H1 (cell line): Measurements from ENCODE around the gene OR51G2. TPM values are rescaled to one million over a fixed set of nuclear protein-coding genes. Genes with fewer than 3 reads are reported as not detected.

Experiments used
- CTCF ChIA-PET: fragments of 300-600 bp; sonication (Branson Sonifier 250); formaldehyde crosslinking; loops from one replicate; lab custom pipeline; 2021; ENCODE audit not compliant: partially characterized antibody; lab: Charles Lee
- POLR2A ChIA-PET: fragments of 300-600 bp; sonication (Branson Sonifier 250); formaldehyde crosslinking; loops from one replicate; lab custom pipeline; 2021; ENCODE audit warnings: inconsistent platforms; ENCODE audit not compliant: partially characterized antibody; lab: Charles Lee
- DNase-seq, 2 experiments: peaks; one replicate each; pipeline versions ENCODE4 v3.0.0 to v3.0.0-alpha.2; 2010 to 2022; ENCODE audit warnings: low spot score in 2 of 2, low read depth in 1 of 2, mixed read lengths in 1 of 2
- FAIRE-seq: peaks from 2 replicates; lab custom pipeline; 2011; peaks lifted over from hg19 to GRCh38; lab: Jason Lieb, UNC
- H2AFZ ChIP-seq: 2 replicates; pipeline ENCODE4 v1.8.1; 2012; ENCODE audit warnings: low read length, inconsistent platforms
- H2AK5ac ChIP-seq: 2 replicates; pipeline ENCODE4 v1.6.1; 2013; ENCODE audit warnings: low read depth, low read length
- H2BK120ac ChIP-seq: replicated peaks from 2 replicates; pipeline ENCODE3; 2013; ENCODE audit warnings: low read depth, low read length, inconsistent platforms
- H2BK12ac ChIP-seq: 2 replicates; pipeline ENCODE4 v1.6.1; 2013; ENCODE audit warnings: low read depth, low read length
- H2BK15ac ChIP-seq: 2 replicates; pipeline ENCODE4 v1.6.1; 2013; ENCODE audit warnings: low read length
- H2BK20ac ChIP-seq: 2 replicates; pipeline ENCODE4 v1.6.1; 2013; ENCODE audit warnings: low read length
- H2BK5ac ChIP-seq: 2 replicates; pipeline ENCODE4 v1.6.1; 2013; ENCODE audit warnings: low read depth, low read length
- H3K14ac ChIP-seq: 2 replicates; pipeline ENCODE4 v1.6.1; 2013; ENCODE audit warnings: inconsistent platforms; ENCODE audit not compliant: insufficient read length
- H3K18ac ChIP-seq: 2 replicates; pipeline ENCODE4 v1.6.1; 2013; ENCODE audit warnings: low read length; ENCODE audit errors: extremely low read depth
- H3K23ac ChIP-seq: 2 replicates; pipeline ENCODE4 v1.6.1; 2013; ENCODE audit warnings: inconsistent platforms; ENCODE audit not compliant: insufficient read length
- H3K23me2 ChIP-seq: 2 replicates; pipeline ENCODE4 v1.6.1; 2013; ENCODE audit warnings: low read depth, low read length
- H3K27ac ChIP-seq: 2 replicates; pipeline ENCODE4 v1.6.1; 2011; ENCODE audit warnings: low read depth, low read length, inconsistent platforms
- H3K27me3 ChIP-seq, 4 experiments: replicated peaks in 1 of 4; 1 replicate in 1 of 4; 2 replicates in 3 of 4; pipeline versions ENCODE4 v1.6.1 to v1.8.1; 2011 to 2013; ENCODE audit warnings: low read length in 3 of 4, mild to moderate bottlenecking in 3 of 4, inconsistent platforms in 2 of 4, mixed read lengths in 2 of 4, moderate library complexity in 1 of 4; ENCODE audit not compliant: control insufficient read depth in 3 of 4, insufficient read depth in 3 of 4; ENCODE audit errors: extremely low read depth in 1 of 4
- H3K36me3 ChIP-seq, 4 experiments: 2 replicates each; pipeline versions ENCODE4 v1.6.1 to v1.8.1; 2011 to 2013; ENCODE audit warnings: mild to moderate bottlenecking in 4 of 4, low read length in 3 of 4, moderate library complexity in 2 of 4, control low read depth in 1 of 4, inconsistent platforms in 1 of 4; ENCODE audit not compliant: insufficient read depth in 4 of 4, control insufficient read depth in 2 of 4
- H3K4ac ChIP-seq: replicated peaks from 2 replicates; pipeline ENCODE3; 2013; ENCODE audit warnings: low read length, low read depth, mixed read lengths, inconsistent platforms; ENCODE audit not compliant: insufficient read length
- H3K4me1 ChIP-seq, 4 experiments: replicated peaks in 1 of 4; 1 replicate in 1 of 4; 2 replicates in 3 of 4; pipeline versions ENCODE4 v1.6.1 to v1.8.1; 2011 to 2013; ENCODE audit warnings: low read length in 3 of 4, inconsistent platforms in 2 of 4, mixed read lengths in 1 of 4; ENCODE audit not compliant: insufficient read depth in 4 of 4, control insufficient read depth in 3 of 4
- H3K4me2 ChIP-seq, 2 experiments: 2 replicates each; pipeline versions ENCODE4 v1.6.1 to v1.8.1; 2011 to 2013; ENCODE audit warnings: low read depth in 2 of 2, low read length in 2 of 2, control low read depth in 1 of 2, inconsistent platforms in 1 of 2, mild to moderate bottlenecking in 1 of 2; ENCODE audit not compliant: insufficient read depth in 1 of 2
- H3K4me3 ChIP-seq, 4 experiments: fragments of 200-600, 300-600 bp in 1 of 4; sonication (generic), shearing (Covaris generic), sonication (Bioruptor Twin) in 1 of 4; 2 replicates each; pipeline versions ENCODE4 v1.5.1 to v1.8.1; 2011 to 2016; ENCODE audit warnings: low read length in 4 of 4, low read depth in 3 of 4, control low read depth in 2 of 4, inconsistent platforms in 2 of 4, mild to moderate bottlenecking in 2 of 4, mixed read lengths in 1 of 4, moderate library complexity in 1 of 4; ENCODE audit not compliant: insufficient read depth in 2 of 4; ENCODE audit errors: extremely low read depth in 1 of 4
- H3K56ac ChIP-seq: replicated peaks from 2 replicates; pipeline ENCODE3; 2013; ENCODE audit warnings: low read depth, mild to moderate bottlenecking, mixed read lengths, low read length, inconsistent platforms; ENCODE audit not compliant: insufficient read length
- H3K79me1 ChIP-seq: 2 replicates; pipeline ENCODE4 v1.6.1; 2013; ENCODE audit warnings: low read depth, low read length, control low read depth
- H3K79me2 ChIP-seq, 2 experiments: 2 replicates each; pipeline versions ENCODE4 v1.6.1 to v1.8.1; 2012 to 2013; ENCODE audit warnings: low read length in 2 of 2, mild to moderate bottlenecking in 2 of 2, inconsistent platforms in 1 of 2; ENCODE audit not compliant: insufficient read depth in 2 of 2, control insufficient read depth in 1 of 2
- H3K9ac ChIP-seq, 4 experiments: replicated peaks in 1 of 4; 1 replicate in 1 of 4; 2 replicates in 3 of 4; pipeline versions ENCODE4 v1.6.1 to v1.8.1; 2011 to 2013; ENCODE audit warnings: low read depth in 3 of 4, low read length in 3 of 4, control low read depth in 2 of 4, mild to moderate bottlenecking in 2 of 4, moderate library complexity in 2 of 4, inconsistent platforms in 1 of 4; ENCODE audit errors: extremely low read depth in 1 of 4
- H3K9me3 ChIP-seq, 2 experiments: 2 replicates each; pipeline versions ENCODE4 v1.6.1 to v1.8.1; 2012 to 2013; ENCODE audit warnings: mild to moderate bottlenecking in 2 of 2, moderate library complexity in 2 of 2, control low read depth in 1 of 2, inconsistent platforms in 1 of 2, low read depth in 1 of 2, low read length in 1 of 2, mixed read lengths in 1 of 2; ENCODE audit not compliant: insufficient read depth in 2 of 2
- H4K20me1 ChIP-seq, 2 experiments: replicated peaks in 1 of 2; 2 replicates each; pipeline versions ENCODE3 to v1.8.1; 2011 to 2013; ENCODE audit warnings: inconsistent platforms in 2 of 2, low read length in 2 of 2, mild to moderate bottlenecking in 1 of 2; ENCODE audit not compliant: insufficient read depth in 2 of 2, control insufficient read depth in 1 of 2
- H4K5ac ChIP-seq: 2 replicates; pipeline ENCODE4 v1.6.1; 2013; ENCODE audit warnings: low read length, low read depth, mixed read lengths, inconsistent platforms; ENCODE audit not compliant: insufficient read length
- H4K8ac ChIP-seq: 2 replicates; pipeline ENCODE4 v1.8.0; 2013; ENCODE audit warnings: mild to moderate bottlenecking, moderate library complexity, low read length, inconsistent platforms; ENCODE audit not compliant: insufficient read depth; ENCODE audit errors: extremely low read depth
- H4K91ac ChIP-seq: replicated peaks from 2 replicates; pipeline ENCODE3; 2013; ENCODE audit warnings: low read length, mixed read lengths, inconsistent platforms; ENCODE audit not compliant: insufficient read length
- TAF7 ChIP-seq: optimal IDR thresholded peaks from 2 replicates; pipeline ENCODE3; 2011; ENCODE audit warnings: low read depth, mild to moderate bottlenecking, inconsistent platforms, low read length, moderate library complexity, borderline replicate concordance
- WGBS, 2 experiments: shearing (Covaris generic) in 1 of 2; methylation state at CpG; one replicate each; pipeline versions ENCODE4 v1.1.6 to v1.1.7; 2013 to 2015; ENCODE audit warnings: low lambda C conversion rate in 2 of 2, mixed read lengths in 2 of 2, inconsistent platforms in 1 of 2, low coverage in 1 of 2, missing lambda C conversion rate in 1 of 2; ENCODE audit not compliant: insufficient replicate concordance in 2 of 2, insufficient coverage in 1 of 2, insufficient read length in 1 of 2; ENCODE audit errors: extremely low coverage in 1 of 2, missing lambda C conversion rate in 1 of 2; 5-methylcytosine and 5-hydroxymethylcytosine counted together
- polyA plus RNA-seq, 7 experiments: library from polyadenylated mRNA; depleted of rRNA in 3 of 7; stranded (reverse) in 5 of 7; unstranded in 2 of 7; fragments of >200 nt in 5 of 7; fragments of 200-250 nt in 2 of 7; gene quantifications; 1 replicate in 5 of 7; 2 replicates in 1 of 7; 4 replicates in 1 of 7; pipeline versions ENCODE4 v1.2.1 to v1.2.3, GENCODE V29; 2011 to 2013; ENCODE audit warnings: missing spikeins in 2 of 7, mixed read lengths in 2 of 7
- total RNA-seq: library from RNA; stranded (reverse); fragmentation: NEBNext Ultra II Directional; extraction: Animal tissue kit (Norgen Biotek cat#: 25700); gene quantifications from 2 replicates; pipeline ENCODE4 v1.2.1, GENCODE V29; 2021

Gene OR51G2
- total and polyA plus RNA-seq, 2 of the 8 experiments (the other 6 are each of a cell fraction or from before 2014, with no cell fraction given): not detected

- CTCF ChIA-PET: interaction anchor here (1.1 kb wide), 2 partner anchors 8 to 297 kb away, joined by 3 read pairs; no protein-coding TSS in a partner anchor
- Histone ChIP-seq H3K36me3 (no peaks in the 10 kb centered on the region), H2BK120ac (no peak overlapping the region), H2BK5ac (no peak overlapping the region), H3K4me3 (no peak overlapping the region), H3K4ac (no peak overlapping the region), H3K27me3 (peaks cover 0 to 1% (median 0%) of the 10 kb centered on the region in 4 experiments; a peak in 1 of 7 replicates), H3K23me2 (no peaks in the 10 kb centered on the region), H3K79me2 (no peaks in the 10 kb centered on the region), H4K8ac (no peak overlapping the region), H4K20me1 (no peaks in the 10 kb centered on the region), H3K27ac (no peak overlapping the region), H2BK12ac (no peak overlapping the region), H2BK15ac (no peak overlapping the region), H3K9me3 (no peaks in the 10 kb centered on the region), H2AK5ac (no peak overlapping the region), H3K79me1 (no peaks in the 10 kb centered on the region), H3K18ac (no peak overlapping the region), H2AFZ (no peak overlapping the region), H3K4me1 (no peaks in the 10 kb centered on the region), H3K4me2 (no peak overlapping the region), H3K14ac (no peak overlapping the region), H3K23ac (no peak overlapping the region), H3K9ac (no peak overlapping the region), H4K91ac (no peak overlapping the region), H4K5ac (no peak overlapping the region), H2BK20ac (no peak overlapping the region), H3K56ac (no peak overlapping the region)
- no peak for FAIRE-seq
- no peak for DNase-seq
- 92 to 100% methylated on average over 2 to 4 of the region's 4 CpGs for WGBS, 2 experiments
- TF ChIP-seq TAF7: no peak
- POLR2A ChIA-PET: no interaction called here
Measured at GRCh38 chr11:4932751-4933150, 13.6 kb upstream of the OR51G2 start.
